ENCODE results near the gene RBM38.

- no peak for TF ChIP-seq EZH2 (IDR thresholded peaks at IDR 0.05; ENCODE audit: borderline replicate concordance, low read depth, low read length, severe bottlenecking)
- TF ChIP-seq CTCF (IDR thresholded peaks at IDR 0.05; ENCODE audit: borderline replicate concordance, extremely low read depth, low read length, poor library complexity, severe bottlenecking), result no peak
These were observed 37.8 kb upstream of the RBM38 start for GRCh38 chr20:57353351-57353750.

Data from DND-41 (cell line).